ENCODE measurements around the gene RAB14. TPM values are rescaled to one million over a fixed set of nuclear protein-coding genes. Genes with fewer than 3 reads are reported as not detected.
A peak's percentile ranks its signal among the peaks of the same experiment; 100 is the strongest.

Gene RAB14
- total RNA-seq, 1 donor from 2014 or later = 62.2 TPM

DNA sequence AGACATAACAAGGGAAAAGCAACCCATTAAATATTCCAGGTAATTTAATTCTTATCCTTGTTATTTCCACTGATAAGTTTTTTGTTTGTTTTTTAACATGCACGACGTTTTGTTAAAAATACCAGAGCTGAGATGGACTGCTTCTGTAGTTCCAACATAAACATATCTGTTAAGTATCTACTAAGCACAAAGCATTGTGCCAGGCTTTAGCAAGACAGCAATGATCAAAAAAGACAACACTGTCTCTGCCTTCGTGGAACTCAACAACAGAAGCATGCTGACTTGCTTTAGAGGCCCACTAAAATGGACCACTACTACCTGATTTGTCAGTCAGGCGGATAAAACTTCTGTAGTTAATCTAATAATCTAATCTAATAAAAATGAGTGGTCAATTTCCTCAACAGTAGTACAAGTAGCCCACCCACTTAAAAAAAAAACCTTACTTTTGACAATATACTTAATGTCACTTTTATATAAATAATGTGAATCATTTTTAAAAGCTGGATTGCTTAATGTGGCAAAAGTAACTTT lies 3.1 kb downstream of the RAB14 start:
- TF ChIP-seq CTCF (conservative IDR thresholded peaks at IDR 0.05) = no peak
- no peak overlapping the region for H3K27ac Mint-ChIP-seq (ENCODE audit: unreplicated experiment)
- H3K9me3 Mint-ChIP-seq = no peaks in the 10 kb centered on the region
- no peaks in the 10 kb centered on the region for H3K36me3 Mint-ChIP-seq (ENCODE audit: low read depth)
- H3K27me3 Mint-ChIP-seq (ENCODE audit: low read depth) = no peaks in the 10 kb centered on the region
- peaks cover 68% of the 10 kb centered on the region for H3K4me1 Mint-ChIP-seq
- H3K4me3 Mint-ChIP-seq = peak overlapping the region; percentile 92
- DNase-seq (ENCODE audit: low read depth, low spot score) = no peak

DNA sequence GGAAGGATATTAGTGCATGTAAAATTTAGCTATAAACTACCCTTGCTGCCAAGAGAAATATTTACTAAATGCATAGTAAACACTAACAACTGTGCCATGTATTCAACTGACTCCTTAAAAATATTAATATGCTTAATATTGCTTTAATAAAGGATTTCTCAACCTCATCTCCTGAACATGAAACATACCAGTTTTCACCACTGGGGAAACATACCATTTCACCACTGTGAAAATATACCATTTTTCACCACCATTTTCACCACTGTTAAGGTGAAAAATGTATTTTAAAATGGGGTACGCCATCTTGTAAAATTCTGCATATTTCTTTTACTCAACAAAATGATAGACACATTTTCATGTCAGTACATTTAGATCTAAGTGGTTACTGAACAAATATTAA lies 4.5 kb downstream of the RAB14 start:
- H3K27me3 Mint-ChIP-seq (ENCODE audit: low read depth) = no peaks in the 10 kb centered on the region
- no peak overlapping the region for H3K27ac Mint-ChIP-seq (ENCODE audit: unreplicated experiment)
- no peak for DNase-seq (ENCODE audit: low read depth, low spot score)
- peaks cover 74% of the 10 kb centered on the region for H3K4me1 Mint-ChIP-seq
- H3K4me3 Mint-ChIP-seq = no peak overlapping the region
- H3K9me3 Mint-ChIP-seq = no peaks in the 10 kb centered on the region
- no peaks in the 10 kb centered on the region for H3K36me3 Mint-ChIP-seq (ENCODE audit: low read depth)
- TF ChIP-seq CTCF (conservative IDR thresholded peaks at IDR 0.05) = peak; percentile 44

GRCh38 chr9:121196389-121196788 lies 5.3 kb downstream of the RAB14 start:
- Mint-ChIP-seq H3K36me3 (ENCODE audit: low read depth) (no peaks in the 10 kb centered on the region), H3K4me1 (peaks cover 74% of the 10 kb centered on the region), H3K9me3 (no peaks in the 10 kb centered on the region), H3K27me3 (ENCODE audit: low read depth) (no peaks in the 10 kb centered on the region), H3K27ac (ENCODE audit: unreplicated experiment) (no peak overlapping the region), H3K4me3 (no peak overlapping the region)
- no peak for DNase-seq (ENCODE audit: low read depth, low spot score)
- no peak for TF ChIP-seq CTCF (conservative IDR thresholded peaks at IDR 0.05)

DNA sequence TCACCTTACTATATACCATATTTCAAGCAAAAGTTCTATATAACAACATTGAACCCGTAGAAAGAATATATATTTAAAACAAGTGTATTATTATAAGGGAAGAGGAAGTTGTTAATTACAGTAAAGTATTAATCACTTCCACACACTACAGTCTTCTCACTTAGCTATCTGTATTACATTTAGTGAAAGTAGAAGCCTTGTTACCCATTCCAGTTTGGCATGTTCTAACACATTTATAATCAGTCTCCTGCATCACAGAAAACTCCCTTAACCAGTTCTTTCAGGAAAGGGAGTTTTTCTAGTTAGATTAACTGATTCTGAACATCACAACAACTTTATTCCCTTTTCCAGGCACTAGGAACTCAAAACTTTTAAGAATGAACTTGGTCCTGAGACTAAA lies 6.9 kb downstream of the RAB14 start:
- Mint-ChIP-seq H3K27me3 (ENCODE audit: low read depth) (no peaks in the 10 kb centered on the region), H3K9me3 (no peaks in the 10 kb centered on the region), H3K4me3 (no peak overlapping the region), H3K36me3 (ENCODE audit: low read depth) (no peaks in the 10 kb centered on the region), H3K4me1 (peaks cover 72% of the 10 kb centered on the region), H3K27ac (ENCODE audit: unreplicated experiment) (no peak overlapping the region)
- TF ChIP-seq CTCF (conservative IDR thresholded peaks at IDR 0.05) = no peak
- DNase-seq (ENCODE audit: low read depth, low spot score) = no peak

- no peak for DNase-seq (ENCODE audit: low read depth, low spot score)
- no peak for TF ChIP-seq CTCF (conservative IDR thresholded peaks at IDR 0.05)
- Mint-ChIP-seq H3K9me3 (no peaks in the 10 kb centered on the region), H3K27ac (ENCODE audit: unreplicated experiment) (no peak overlapping the region), H3K36me3 (ENCODE audit: low read depth) (no peaks in the 10 kb centered on the region), H3K27me3 (ENCODE audit: low read depth) (no peaks in the 10 kb centered on the region), H3K4me1 (peaks cover 58% of the 10 kb centered on the region), H3K4me3 (no peak overlapping the region)
Measured at GRCh38 chr9:121192959-121193640, 8.6 kb downstream of the RAB14 start.

Data from neural crest cell (in vitro differentiated cells).